DMS 273 (cell line): ENCODE measurements around the gene RPN1.

Experiments used
- DNase-seq: peaks from one replicate; lab custom pipeline; 2025; ENCODE audit not compliant: unreplicated experiment; lab: John Stamatoyannopoulos, UW

RPN1 gene

GRCh38 chr3:128585189-128585588 is 65.4 kb downstream of the RPN1 start:
- no peak for DNase-seq

GRCh38 chr3:128584412-128585020 is 66.1 kb downstream of the RPN1 start:
- peak; percentile 97 for DNase-seq

- DNase-seq: no peak
Observed at GRCh38 chr3:128581566-128581965, 69.1 kb downstream of the RPN1 start.

GRCh38 chr3:128579927-128580326 is 70.7 kb downstream of the RPN1 start:
- peak; percentile 45 for DNase-seq

- no peak for DNase-seq
Observed at GRCh38 chr3:128578346-128578745, 72.3 kb downstream of the RPN1 start.

GRCh38 chr3:128577711-128578110 is 72.9 kb downstream of the RPN1 start:
- no peak for DNase-seq

- DNase-seq: no peak
Observed at GRCh38 chr3:128576290-128576689, 74.3 kb downstream of the RPN1 start.

- DNase-seq: no peak
Observed at GRCh38 chr3:128575777-128576176, 74.8 kb downstream of the RPN1 start.

- no peak for DNase-seq
Observed at GRCh38 chr3:128573707-128574162, 76.9 kb downstream of the RPN1 start.

- no peak for DNase-seq
Observed at GRCh38 chr3:128573160-128573559, 77.5 kb downstream of the RPN1 start.

- peak; percentile 66 for DNase-seq
Observed at GRCh38 chr3:128572644-128573105, 77.9 kb downstream of the RPN1 start.

- DNase-seq: no peak
Observed at GRCh38 chr3:128572013-128572412, 78.6 kb downstream of the RPN1 start.
